Stomach (tissue), 4 donors: ENCODE results near the gene FAM131A.

Source experiments
- CTCF ChIP-seq, 7 experiments: fragments of 450-650 bp in 4 of 7; fragments of 200-600 bp in 3 of 7; sonication (generic) in 3 of 7; IDR thresholded peaks; one replicate each; pipeline ENCODE4 v1.5.1; 2016 to 2019; ENCODE audit warnings: antibody characterized with exemption in 7 of 7, control low read depth in 2 of 7, mild to moderate bottlenecking in 1 of 7
- POLR2AphosphoS5 ChIP-seq, 3 donors: sonication (generic); formaldehyde crosslinking; IDR thresholded peaks; one replicate each; pipeline ENCODE4 v1.6.1; 2016; ENCODE audit warnings: antibody characterized with exemption in 3 of 3

DNA sequence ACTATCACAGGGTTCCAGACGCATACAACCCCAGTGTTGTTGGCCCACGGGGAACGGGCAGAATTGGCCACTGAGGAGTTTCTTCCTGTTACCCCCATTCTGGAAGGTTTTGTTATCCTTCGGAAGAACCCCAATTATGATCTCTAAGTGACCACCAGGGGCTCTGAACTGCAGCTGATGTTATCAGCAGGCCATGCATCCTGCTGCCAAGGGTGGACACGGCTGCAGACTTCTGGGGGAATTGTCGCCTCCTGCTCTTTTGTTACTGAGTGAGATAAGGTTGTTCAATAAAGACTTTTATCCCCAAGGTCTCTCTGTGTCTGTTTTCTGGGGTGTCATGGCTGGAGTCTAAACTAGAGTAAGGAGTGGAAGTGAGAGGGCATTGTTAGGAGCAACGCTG, 28.7 kb upstream of the FAM131A start:
- TF ChIP-seq CTCF (IDR thresholded peaks at IDR 0.05) (no peak), POLR2AphosphoS5 (IDR thresholded peaks at IDR 0.05) (no peak)
